ENCODE measurements around the gene SEMA5B. TPM values are rescaled to one million over a fixed set of nuclear protein-coding genes. Genes with fewer than 3 reads are reported as not detected.

SEMA5B gene
- total RNA-seq, 1 donor from 2014 or later: 4.2 TPM

DNA sequence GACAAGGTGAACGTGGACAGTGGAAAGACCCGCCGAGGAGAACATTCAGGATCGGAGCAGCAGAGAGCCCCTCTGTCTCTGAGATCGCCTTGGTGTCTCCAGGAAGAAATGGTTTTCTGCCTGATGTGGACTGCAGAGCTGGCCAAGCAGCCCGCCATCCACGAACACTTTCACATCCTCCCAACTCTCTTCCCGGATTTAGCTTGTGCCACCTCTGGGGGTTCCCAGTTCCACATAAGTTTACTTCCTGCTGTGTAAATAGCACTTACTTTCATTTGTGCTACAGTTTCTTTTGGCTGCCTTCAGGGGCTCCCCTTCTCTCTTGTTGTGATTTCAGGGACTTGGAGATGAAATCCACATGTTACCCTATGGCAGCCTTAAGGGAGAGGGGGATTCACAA, 48.4 kb downstream of the SEMA5B start:
- TF ChIP-seq, protein P1, sequence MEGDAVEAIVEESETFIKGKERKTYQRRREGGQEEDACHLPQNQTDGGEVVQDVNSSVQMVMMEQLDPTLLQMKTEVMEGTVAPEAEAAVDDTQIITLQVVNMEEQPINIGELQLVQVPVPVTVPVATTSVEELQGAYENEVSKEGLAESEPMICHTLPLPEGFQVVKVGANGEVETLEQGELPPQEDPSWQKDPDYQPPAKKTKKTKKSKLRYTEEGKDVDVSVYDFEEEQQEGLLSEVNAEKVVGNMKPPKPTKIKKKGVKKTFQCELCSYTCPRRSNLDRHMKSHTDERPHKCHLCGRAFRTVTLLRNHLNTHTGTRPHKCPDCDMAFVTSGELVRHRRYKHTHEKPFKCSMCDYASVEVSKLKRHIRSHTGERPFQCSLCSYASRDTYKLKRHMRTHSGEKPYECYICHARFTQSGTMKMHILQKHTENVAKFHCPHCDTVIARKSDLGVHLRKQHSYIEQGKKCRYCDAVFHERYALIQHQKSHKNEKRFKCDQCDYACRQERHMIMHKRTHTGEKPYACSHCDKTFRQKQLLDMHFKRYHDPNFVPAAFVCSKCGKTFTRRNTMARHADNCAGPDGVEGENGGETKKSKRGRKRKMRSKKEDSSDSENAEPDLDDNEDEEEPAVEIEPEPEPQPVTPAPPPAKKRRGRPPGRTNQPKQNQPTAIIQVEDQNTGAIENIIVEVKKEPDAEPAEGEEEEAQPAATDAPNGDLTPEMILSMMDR (IDR thresholded peaks at IDR 0.05; ENCODE audit: unreplicated experiment): no peak
- no peak overlapping the region for H3K27ac Mint-ChIP-seq
- H3K36me3 Mint-ChIP-seq (ENCODE audit: insufficient read depth): no peaks in the 10 kb centered on the region
- H3K4me3 Mint-ChIP-seq (ENCODE audit: low read depth): no peak overlapping the region
- DNase-seq (ENCODE audit: low spot score, unreplicated experiment): no peak
- peaks cover 39% of the 10 kb centered on the region for H3K27me3 Mint-ChIP-seq
- peaks cover 7% of the 10 kb centered on the region for H3K4me1 Mint-ChIP-seq (ENCODE audit: low read depth)
- no peaks in the 10 kb centered on the region for H3K9me3 Mint-ChIP-seq (ENCODE audit: low read depth)

DNA sequence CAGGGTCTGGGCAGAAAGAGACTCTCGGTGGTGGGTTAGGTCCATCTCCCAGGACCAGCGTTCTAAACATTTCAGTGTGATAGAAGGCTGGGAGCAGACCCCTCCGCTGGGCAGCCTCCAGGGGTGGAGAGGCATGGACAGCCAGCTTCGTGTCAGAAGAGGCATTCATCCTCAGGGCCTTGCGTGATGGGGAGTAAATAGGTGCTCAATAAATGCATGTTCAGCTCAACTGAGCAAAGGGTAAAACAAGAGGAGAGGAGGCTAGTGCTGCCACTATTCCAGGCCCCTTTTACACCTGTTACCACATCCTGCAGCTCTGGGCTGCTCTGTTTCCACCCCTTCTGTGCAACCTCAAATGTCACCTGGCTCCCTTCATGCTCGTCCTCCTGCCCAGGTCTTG, 49.0 kb downstream of the SEMA5B start:
- Mint-ChIP-seq H3K4me1 (ENCODE audit: low read depth) (peaks cover 7% of the 10 kb centered on the region), H3K9me3 (ENCODE audit: low read depth) (no peaks in the 10 kb centered on the region), H3K27ac (peak overlapping the region; percentile 41), H3K4me3 (ENCODE audit: low read depth) (no peak overlapping the region), H3K36me3 (ENCODE audit: insufficient read depth) (no peaks in the 10 kb centered on the region), H3K27me3 (peaks cover 40% of the 10 kb centered on the region)
- TF ChIP-seq, protein P1 (IDR thresholded peaks at IDR 0.05; ENCODE audit: unreplicated experiment): no peak
- no peak for DNase-seq (ENCODE audit: low spot score, unreplicated experiment)

- H3K4me3 Mint-ChIP-seq (ENCODE audit: low read depth): no peak overlapping the region
- DNase-seq (ENCODE audit: low spot score, unreplicated experiment): no peak
- H3K36me3 Mint-ChIP-seq (ENCODE audit: insufficient read depth): no peaks in the 10 kb centered on the region
- no peaks in the 10 kb centered on the region for H3K9me3 Mint-ChIP-seq (ENCODE audit: low read depth)
- peaks cover 7% of the 10 kb centered on the region for H3K4me1 Mint-ChIP-seq (ENCODE audit: low read depth)
- H3K27ac Mint-ChIP-seq: peak overlapping the region; percentile 41
- TF ChIP-seq, protein P1 (IDR thresholded peaks at IDR 0.05; ENCODE audit: unreplicated experiment): no peak
- H3K27me3 Mint-ChIP-seq: peaks cover 45% of the 10 kb centered on the region
Observed at GRCh38 chr3:122977746-122978466, 49.7 kb downstream of the SEMA5B start.

- Mint-ChIP-seq H3K4me3 (ENCODE audit: low read depth) (no peak overlapping the region), H3K27me3 (peaks cover 36% of the 10 kb centered on the region), H3K36me3 (ENCODE audit: insufficient read depth) (no peaks in the 10 kb centered on the region), H3K9me3 (ENCODE audit: low read depth) (no peaks in the 10 kb centered on the region), H3K4me1 (ENCODE audit: low read depth) (peaks cover 7% of the 10 kb centered on the region), H3K27ac (no peak overlapping the region)
- no peak for DNase-seq (ENCODE audit: low spot score, unreplicated experiment)
- TF ChIP-seq, protein P1 (IDR thresholded peaks at IDR 0.05; ENCODE audit: unreplicated experiment): no peak
Observed at GRCh38 chr3:122975924-122976293, 51.7 kb downstream of the SEMA5B start.

DNA sequence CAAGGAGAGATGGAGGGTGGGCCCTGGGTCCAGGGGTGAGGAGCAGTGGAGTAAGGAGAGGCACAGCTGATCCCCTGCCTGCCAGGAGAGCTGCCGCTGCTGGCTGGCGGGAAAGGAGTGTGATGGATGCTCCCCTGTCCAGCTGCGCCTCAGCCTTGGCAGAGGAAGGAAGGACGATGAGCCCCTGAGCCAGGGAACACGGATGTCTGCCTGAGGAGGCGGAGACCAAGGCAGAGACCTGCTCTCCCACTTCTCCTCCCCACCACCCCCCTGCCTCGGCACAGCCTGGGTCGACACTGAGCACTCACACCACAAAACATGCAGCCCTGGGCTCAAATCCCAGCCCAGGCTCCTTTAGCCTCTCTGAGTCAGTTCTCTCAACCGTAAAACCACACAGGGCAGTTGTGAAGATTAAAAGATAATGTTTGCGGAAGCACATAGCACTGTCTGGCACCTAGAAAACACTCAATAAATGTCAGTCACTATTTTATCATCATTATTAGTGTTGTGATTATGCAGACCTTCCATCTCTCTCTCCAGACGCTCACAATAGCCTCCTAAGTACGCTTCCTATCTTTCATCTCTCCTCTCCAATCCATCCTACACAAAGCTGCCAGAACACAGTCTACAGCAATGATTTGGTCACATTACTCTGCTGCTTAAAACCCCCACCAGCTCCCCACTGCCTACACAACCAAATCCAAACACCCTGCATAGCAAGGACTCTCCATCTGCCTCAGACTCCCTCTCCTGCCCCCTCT, 52.2 kb downstream of the SEMA5B start:
- no peak for DNase-seq (ENCODE audit: low spot score, unreplicated experiment)
- TF ChIP-seq, protein P1 (IDR thresholded peaks at IDR 0.05; ENCODE audit: unreplicated experiment): no peak
- H3K27me3 Mint-ChIP-seq: peaks cover 33% of the 10 kb centered on the region
- H3K36me3 Mint-ChIP-seq (ENCODE audit: insufficient read depth): no peaks in the 10 kb centered on the region
- H3K4me1 Mint-ChIP-seq (ENCODE audit: low read depth): peaks cover 7% of the 10 kb centered on the region
- no peaks in the 10 kb centered on the region for H3K9me3 Mint-ChIP-seq (ENCODE audit: low read depth)
- H3K27ac Mint-ChIP-seq: no peak overlapping the region
- H3K4me3 Mint-ChIP-seq (ENCODE audit: low read depth): no peak overlapping the region
